ENCODE data around the gene HOXC9. TPM values are rescaled to one million over a fixed set of nuclear protein-coding genes. Genes with fewer than 3 reads are reported as not detected.
A peak's percentile ranks its signal among the peaks of the same experiment; 100 is the strongest.

Gene HOXC9
- total RNA-seq, 2 donors from 2014 or later = not detected

GRCh38 chr12:54024581-54025305 lies 24.8 kb downstream of the HOXC9 start:
- ATAC-seq (replicated peaks in 1 of 2) (no peak), DNase-seq (no peak)
- H3K36me3 Mint-ChIP-seq (ENCODE audit: insufficient read depth in 2 of 2) = no peaks in the 10 kb centered on the region
- H3K4me3 Mint-ChIP-seq = no peak overlapping the region
- H3K27ac Mint-ChIP-seq = no peak overlapping the region
- H3K27me3 Mint-ChIP-seq (ENCODE audit: low read depth) = peaks cover 93% of the 10 kb centered on the region
- no peaks in the 10 kb centered on the region for H3K9me3 Mint-ChIP-seq
- H3K4me1 Mint-ChIP-seq (ENCODE audit: low read depth) = peaks cover 26% of the 10 kb centered on the region

- DNase-seq (no peak), ATAC-seq (replicated peaks in 1 of 2) (no peak)
- Mint-ChIP-seq H3K4me1 (ENCODE audit: low read depth) (peaks cover 22% of the 10 kb centered on the region), H3K27ac (no peak overlapping the region), H3K4me3 (no peak overlapping the region), H3K36me3 (ENCODE audit: insufficient read depth in 2 of 2) (no peaks in the 10 kb centered on the region), H3K27me3 (ENCODE audit: low read depth) (peaks cover 96% of the 10 kb centered on the region), H3K9me3 (no peaks in the 10 kb centered on the region)
Measured at GRCh38 chr12:54025499-54026405, 25.8 kb downstream of the HOXC9 start.

GRCh38 chr12:54026640-54027441 lies 26.9 kb downstream of the HOXC9 start:
- no peak for ATAC-seq (replicated peaks in 1 of 2)
- no peaks in the 10 kb centered on the region for H3K36me3 Mint-ChIP-seq (ENCODE audit: insufficient read depth in 2 of 2)
- peak overlapping the region; percentile 57 to 64 for H3K4me3 Mint-ChIP-seq
- H3K27ac Mint-ChIP-seq = no peak overlapping the region
- no peak for DNase-seq
- peaks cover 95% of the 10 kb centered on the region for H3K27me3 Mint-ChIP-seq (ENCODE audit: low read depth)
- H3K4me1 Mint-ChIP-seq (ENCODE audit: low read depth) = peaks cover 22% of the 10 kb centered on the region
- no peaks in the 10 kb centered on the region for H3K9me3 Mint-ChIP-seq

- Mint-ChIP-seq H3K36me3 (ENCODE audit: insufficient read depth in 2 of 2) (no peaks in the 10 kb centered on the region), H3K27me3 (ENCODE audit: low read depth) (peaks cover 95% of the 10 kb centered on the region), H3K9me3 (no peaks in the 10 kb centered on the region), H3K27ac (no peak overlapping the region), H3K4me3 (peak overlapping the region in 1 of 2 donors; percentile 57), H3K4me1 (ENCODE audit: low read depth) (peaks cover 25% of the 10 kb centered on the region)
- no peak for ATAC-seq (replicated peaks in 1 of 2)
- DNase-seq = no peak
Measured at GRCh38 chr12:54027442-54027786, 27.5 kb downstream of the HOXC9 start.

GRCh38 chr12:54028314-54029201 lies 28.6 kb downstream of the HOXC9 start, which contains the start of gene HOXC6:
Gene HOXC6 (plus strand): TSS chr12:54028440. CDS start chr12:54028522, 82 bp downstream.
- Mint-ChIP-seq H3K4me3 (peak within 1 kb of the TSS; percentile 4 to 57), H3K27ac (no peak within 1 kb of the TSS)

GRCh38 chr12:54029529-54030441 lies 29.8 kb downstream of the HOXC9 start:
- Mint-ChIP-seq H3K27me3 (ENCODE audit: low read depth) (peaks cover 91% of the 10 kb centered on the region), H3K4me1 (ENCODE audit: low read depth) (peaks cover 36% of the 10 kb centered on the region), H3K4me3 (peak overlapping the region; percentile 36 to 46), H3K36me3 (ENCODE audit: insufficient read depth in 2 of 2) (no peaks in the 10 kb centered on the region), H3K9me3 (no peaks in the 10 kb centered on the region), H3K27ac (no peak overlapping the region)
- no peak for DNase-seq
- ATAC-seq (replicated peaks in 1 of 2) = no peak

More at GRCh38 chr12:54028314-54029201, 28.6 kb downstream of the HOXC9 start, which contains the start of gene HOXC6:
- ATAC-seq (replicated peaks in 1 of 2) (no peak), DNase-seq (no peak)
- Mint-ChIP-seq H3K4me1 (ENCODE audit: low read depth) (peaks cover 34% of the 10 kb centered on the region), H3K27me3 (ENCODE audit: low read depth) (peaks cover 94% of the 10 kb centered on the region), H3K9me3 (no peaks in the 10 kb centered on the region), H3K36me3 (ENCODE audit: insufficient read depth in 2 of 2) (no peaks in the 10 kb centered on the region)

- peak overlapping the region in 1 of 2 donors; percentile 54 for H3K4me3 Mint-ChIP-seq
- no peaks in the 10 kb centered on the region for H3K9me3 Mint-ChIP-seq
- peaks cover 91% of the 10 kb centered on the region for H3K27me3 Mint-ChIP-seq (ENCODE audit: low read depth)
- peaks cover 40% of the 10 kb centered on the region for H3K4me1 Mint-ChIP-seq (ENCODE audit: low read depth)
- ATAC-seq (replicated peaks in 1 of 2) (no peak), DNase-seq (no peak)
- no peaks in the 10 kb centered on the region for H3K36me3 Mint-ChIP-seq (ENCODE audit: insufficient read depth in 2 of 2)
- H3K27ac Mint-ChIP-seq = peak overlapping the region; percentile 73
Measured at GRCh38 chr12:54030442-54030801, 30.5 kb downstream of the HOXC9 start.

GRCh38 chr12:54030889-54031471 lies 31.0 kb downstream of the HOXC9 start:
- Mint-ChIP-seq H3K4me1 (ENCODE audit: low read depth) (peaks cover 40% of the 10 kb centered on the region), H3K4me3 (no peak overlapping the region), H3K27ac (no peak overlapping the region), H3K36me3 (ENCODE audit: insufficient read depth in 2 of 2) (no peaks in the 10 kb centered on the region), H3K9me3 (no peaks in the 10 kb centered on the region), H3K27me3 (ENCODE audit: low read depth) (peaks cover 91% of the 10 kb centered on the region)
- no peak for ATAC-seq (replicated peaks in 1 of 2)
- DNase-seq = no peak

GRCh38 chr12:54031480-54031879 lies 31.5 kb downstream of the HOXC9 start:
- DNase-seq (no peak), ATAC-seq (replicated peaks in 1 of 2) (no peak)
- H3K27ac Mint-ChIP-seq = no peak overlapping the region
- no peak overlapping the region for H3K4me3 Mint-ChIP-seq
- H3K36me3 Mint-ChIP-seq (ENCODE audit: insufficient read depth in 2 of 2) = no peaks in the 10 kb centered on the region
- peaks cover 89% of the 10 kb centered on the region for H3K27me3 Mint-ChIP-seq (ENCODE audit: low read depth)
- no peaks in the 10 kb centered on the region for H3K9me3 Mint-ChIP-seq
- H3K4me1 Mint-ChIP-seq (ENCODE audit: low read depth) = peaks cover 40% of the 10 kb centered on the region

- no peaks in the 10 kb centered on the region for H3K36me3 Mint-ChIP-seq (ENCODE audit: insufficient read depth in 2 of 2)
- no peak overlapping the region for H3K4me3 Mint-ChIP-seq
- DNase-seq = no peak
- no peaks in the 10 kb centered on the region for H3K9me3 Mint-ChIP-seq
- no peak for ATAC-seq (replicated peaks in 1 of 2)
- H3K4me1 Mint-ChIP-seq (ENCODE audit: low read depth) = peaks cover 36% of the 10 kb centered on the region
- no peak overlapping the region for H3K27ac Mint-ChIP-seq
- peaks cover 85% of the 10 kb centered on the region for H3K27me3 Mint-ChIP-seq (ENCODE audit: low read depth)
Measured at GRCh38 chr12:54032086-54032619, 32.2 kb downstream of the HOXC9 start.

GRCh38 chr12:54032627-54033100 lies 32.7 kb downstream of the HOXC9 start, which contains the start of gene HOXC5:
Gene HOXC5 (plus strand): TSS chr12:54033050. CDS start chr12:54033123, 73 bp downstream.
- H3K4me1 Mint-ChIP-seq (ENCODE audit: low read depth) = peaks cover 31% of the 10 kb centered on the region
- no peaks in the 10 kb centered on the region for H3K36me3 Mint-ChIP-seq (ENCODE audit: insufficient read depth in 2 of 2)
- H3K27ac Mint-ChIP-seq = peak within 1 kb of the TSS; percentile 79
- DNase-seq (peak; percentile 60 to 74), ATAC-seq (replicated peaks in 1 of 2) (peak in 1 of 2 donors; percentile 30)
- peak within 1 kb of the TSS; percentile 82 to 84 for H3K4me3 Mint-ChIP-seq
- peaks cover 85% of the 10 kb centered on the region for H3K27me3 Mint-ChIP-seq (ENCODE audit: low read depth)
- H3K9me3 Mint-ChIP-seq = no peaks in the 10 kb centered on the region
